Measurements from ENCODE around the gene SNAP47.

Gene SNAP47

GRCh38 chr1:227785094-227785804 lies 50.0 kb downstream of the SNAP47 start:
- H3K4me3 ChIP-seq (replicated peaks in 1 of 2; ENCODE audit: low read depth in 2 of 2, low read length in 2 of 2), result no peak overlapping the region
- no peak for DNase-seq (ENCODE audit: low read depth in 2 of 2)
- TF ChIP-seq CTCF (IDR thresholded peaks at IDR 0.05; ENCODE audit: low read depth, low read length), result no peak

GRCh38 chr1:227785805-227786671 lies 50.8 kb downstream of the SNAP47 start:
- TF ChIP-seq CTCF (IDR thresholded peaks at IDR 0.05; ENCODE audit: low read depth, low read length), result no peak
- DNase-seq (ENCODE audit: low read depth in 2 of 2), result no peak
- H3K4me3 ChIP-seq (replicated peaks in 1 of 2; ENCODE audit: low read depth in 2 of 2, low read length in 2 of 2), result no peak overlapping the region

- no peak for DNase-seq (ENCODE audit: low read depth in 2 of 2)
- peak overlapping the region; percentile 56 to 57 for H3K4me3 ChIP-seq (replicated peaks in 1 of 2; ENCODE audit: low read depth in 2 of 2, low read length in 2 of 2)
- TF ChIP-seq CTCF (IDR thresholded peaks at IDR 0.05; ENCODE audit: low read depth, low read length), result no peak
Measured at GRCh38 chr1:227786673-227787512, 51.7 kb downstream of the SNAP47 start.

GRCh38 chr1:227787513-227788270 lies 52.5 kb downstream of the SNAP47 start:
- peak; percentile 81 to 94 for DNase-seq (ENCODE audit: low read depth in 2 of 2)
- peak overlapping the region; percentile 56 to 57 for H3K4me3 ChIP-seq (replicated peaks in 1 of 2; ENCODE audit: low read depth in 2 of 2, low read length in 2 of 2)
- TF ChIP-seq CTCF (IDR thresholded peaks at IDR 0.05; ENCODE audit: low read depth, low read length), result no peak

- DNase-seq (ENCODE audit: low read depth in 2 of 2), result no peak
- H3K4me3 ChIP-seq (replicated peaks in 1 of 2; ENCODE audit: low read depth in 2 of 2, low read length in 2 of 2), result peak overlapping the region; percentile 56 to 57
- no peak for TF ChIP-seq CTCF (IDR thresholded peaks at IDR 0.05; ENCODE audit: low read depth, low read length)
Measured at GRCh38 chr1:227788271-227789083, 53.2 kb downstream of the SNAP47 start.
